ENCODE measurements around the gene SLC2A14. TPM values are rescaled to one million over a fixed set of nuclear protein-coding genes. Genes with fewer than 3 reads are reported as not detected.
"Not testable (repeated sequence)": the region's sequence is repeated elsewhere in the genome, so short reads cannot be mapped to it uniquely, and the experiment has no call there.

The SLC2A14 gene
- not detected for total RNA-seq

GRCh38 chr12:7872566-7873319, at the start of gene SLC2A14:
Gene SLC2A14 (minus strand): TSS chr12:7872915. CDS start chr12:7869880, 3,035 bp downstream.
- H3K4me3 ChIP-seq, result peak within 1 kb of the TSS; percentile 15
- H3K27me3 ChIP-seq (replicated peaks; ENCODE audit: insufficient read depth), result peaks cover 5% of the 10 kb centered on the region
- H3K4me1 ChIP-seq (ENCODE audit: control insufficient read depth in 1 of 2, low read depth in 2 of 2), result no peaks in the 10 kb centered on the region
- no peak for TF ChIP-seq CTCF (IDR thresholded peaks at IDR 0.05)
- no peaks in the 10 kb centered on the region for H3K36me3 ChIP-seq
- H3K27ac ChIP-seq, result no peak within 1 kb of the TSS
- ATAC-seq (ENCODE audit: insufficient number of reproducible peaks, low FRiP score, low read depth), result no peak
- H3K9me3 ChIP-seq, result no peaks in the 10 kb centered on the region
- DNase-seq (ENCODE audit: low spot score), result no peak

DNA sequence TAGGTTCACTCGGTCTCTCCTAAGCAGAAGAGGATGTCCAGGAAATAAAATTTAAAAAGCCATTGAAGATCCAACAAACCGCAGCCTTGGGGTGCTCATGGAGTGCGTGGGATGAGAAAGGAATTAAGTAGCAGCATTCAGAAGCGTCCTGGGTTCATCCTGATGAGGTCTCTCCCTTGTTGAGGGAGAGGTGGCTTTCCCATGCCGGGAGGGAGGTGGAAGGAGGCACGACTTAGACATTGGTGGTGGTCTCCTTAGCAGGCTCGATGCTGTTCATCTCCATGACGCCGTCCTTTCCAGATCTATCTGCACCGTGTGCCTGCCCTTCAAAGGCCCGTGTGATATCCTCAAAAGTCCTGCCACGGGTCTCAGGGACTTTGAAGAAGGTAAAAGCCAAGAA, 48.5 kb upstream of the SLC2A14 start:
- H3K27ac ChIP-seq; H3K4me1 ChIP-seq (ENCODE audit: control insufficient read depth in 1 of 2, low read depth in 2 of 2); ATAC-seq (ENCODE audit: insufficient number of reproducible peaks, low FRiP score, low read depth); H3K9me3 ChIP-seq; H3K27me3 ChIP-seq (replicated peaks; ENCODE audit: insufficient read depth); DNase-seq (ENCODE audit: low spot score); H3K4me3 ChIP-seq: not testable (repeated sequence)
- H3K36me3 ChIP-seq, result peaks cover 22% of the 10 kb centered on the region

GRCh38 chr12:7918268-7918590, 45.5 kb upstream of the SLC2A14 start:
- H3K4me1 ChIP-seq (ENCODE audit: control insufficient read depth in 1 of 2, low read depth in 2 of 2); H3K9me3 ChIP-seq; H3K4me3 ChIP-seq; DNase-seq (ENCODE audit: low spot score); ATAC-seq (ENCODE audit: insufficient number of reproducible peaks, low FRiP score, low read depth); H3K27ac ChIP-seq; H3K27me3 ChIP-seq (replicated peaks; ENCODE audit: insufficient read depth): not testable (repeated sequence)
- peaks cover 14% of the 10 kb centered on the region for H3K36me3 ChIP-seq

DNA sequence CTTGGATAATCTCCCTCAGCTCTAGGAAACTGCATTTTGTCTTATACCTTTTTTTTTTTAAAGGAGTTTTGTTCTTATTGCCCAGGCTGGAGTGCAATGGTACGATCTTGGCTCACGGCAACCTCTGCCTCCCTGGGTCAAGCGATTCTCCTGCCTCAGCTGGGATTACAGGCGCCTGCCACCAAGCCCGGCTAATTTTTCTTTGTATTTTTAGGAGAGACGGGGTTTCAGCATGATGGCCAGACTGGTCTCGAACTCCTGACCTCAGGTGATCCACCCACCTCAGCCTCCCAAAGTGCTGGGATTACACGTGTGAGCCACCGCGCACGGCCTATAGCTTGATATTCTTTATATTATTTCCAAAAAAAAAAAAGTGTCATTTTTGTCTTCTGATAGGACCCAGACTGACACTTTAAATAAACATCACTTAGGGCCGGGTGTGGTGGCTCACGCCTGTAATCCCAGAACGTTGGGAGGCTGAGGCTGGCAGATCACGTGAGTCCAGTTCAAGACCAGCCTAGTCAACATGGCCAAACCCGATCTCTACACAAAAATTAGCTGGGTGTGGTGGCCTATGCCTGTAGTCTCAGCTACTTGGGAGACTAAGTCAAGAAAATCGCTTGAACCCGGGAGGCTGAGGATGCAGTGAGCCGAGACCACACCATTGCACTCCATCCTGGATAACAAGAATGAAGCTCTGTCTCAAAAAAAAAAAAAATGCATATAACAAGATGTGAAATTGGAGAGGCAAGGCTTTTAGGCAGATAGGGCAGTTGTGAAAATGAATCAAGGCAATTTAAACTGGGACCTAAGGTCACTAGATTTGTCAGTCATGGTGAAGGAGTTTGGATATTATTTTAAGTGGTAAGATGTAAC, 44.9 kb upstream of the SLC2A14 start:
- no peak for ATAC-seq (ENCODE audit: insufficient number of reproducible peaks, low FRiP score, low read depth)

GRCh38 chr12:7916936-7917335, 44.2 kb upstream of the SLC2A14 start:
- ATAC-seq (ENCODE audit: insufficient number of reproducible peaks, low FRiP score, low read depth), result no peak
- Histone ChIP-seq H3K9me3 (no peaks in the 10 kb centered on the region), H3K27me3 (replicated peaks; ENCODE audit: insufficient read depth) (no peaks in the 10 kb centered on the region), H3K4me3 (no peak overlapping the region), H3K36me3 (peaks cover 4% of the 10 kb centered on the region), H3K27ac (no peak overlapping the region), H3K4me1 (ENCODE audit: control insufficient read depth in 1 of 2, low read depth in 2 of 2) (no peaks in the 10 kb centered on the region)
- no peak for DNase-seq (ENCODE audit: low spot score)
- TF ChIP-seq CTCF (IDR thresholded peaks at IDR 0.05), result no peak

More for the DNA sequence above, 44.9 kb upstream of the SLC2A14 start:
- Histone ChIP-seq H3K4me1 (ENCODE audit: control insufficient read depth in 1 of 2, low read depth in 2 of 2) (no peaks in the 10 kb centered on the region), H3K36me3 (peaks cover 8% of the 10 kb centered on the region), H3K27me3 (replicated peaks; ENCODE audit: insufficient read depth) (no peaks in the 10 kb centered on the region), H3K9me3 (no peaks in the 10 kb centered on the region), H3K4me3 (no peak overlapping the region), H3K27ac (no peak overlapping the region)
- TF ChIP-seq CTCF (IDR thresholded peaks at IDR 0.05), result no peak
- no peak for DNase-seq (ENCODE audit: low spot score)

DNA sequence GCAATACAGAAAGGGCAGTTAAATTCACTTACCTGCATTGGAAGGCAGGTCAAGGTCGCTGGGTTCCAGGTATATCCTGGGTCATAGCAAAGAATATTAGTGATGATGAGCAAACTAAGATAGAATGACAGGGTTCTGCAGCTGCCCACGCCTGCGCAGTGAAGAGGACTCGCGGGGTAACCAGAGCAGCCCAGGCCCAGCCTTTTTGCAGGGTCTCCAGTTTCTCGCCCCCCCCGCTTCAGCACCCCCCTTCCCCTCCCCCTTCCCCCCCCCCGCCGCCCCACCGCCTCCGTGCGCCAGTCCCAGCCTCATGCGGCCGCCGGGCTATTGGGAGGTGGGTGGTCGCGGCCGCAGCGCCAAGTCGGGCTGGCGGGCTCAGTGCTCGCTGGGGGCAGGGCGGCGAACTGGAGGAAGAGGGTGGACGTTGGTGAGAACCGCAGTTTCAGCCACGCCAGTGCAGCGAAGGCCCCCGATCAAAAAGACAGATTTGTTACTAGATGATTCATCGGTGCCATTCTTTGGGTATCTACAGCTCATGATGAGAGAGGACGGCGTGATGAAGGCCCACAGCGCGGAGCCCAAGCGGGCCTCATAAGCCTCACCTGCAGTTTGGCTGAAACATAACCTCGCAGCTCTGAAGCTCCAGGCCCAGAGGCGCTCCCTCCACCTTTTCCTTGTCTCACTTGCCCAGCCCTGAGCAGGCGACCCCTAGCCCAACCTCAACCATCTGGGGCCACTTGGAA, 43.1 kb upstream of the SLC2A14 start:
- Histone ChIP-seq H3K9me3 (no peaks in the 10 kb centered on the region), H3K27me3 (replicated peaks; ENCODE audit: insufficient read depth) (no peaks in the 10 kb centered on the region), H3K27ac (no peak overlapping the region), H3K36me3 (peaks cover 2% of the 10 kb centered on the region), H3K4me3 (no peak overlapping the region), H3K4me1 (ENCODE audit: control insufficient read depth in 1 of 2, low read depth in 2 of 2) (no peaks in the 10 kb centered on the region)
- DNase-seq (ENCODE audit: low spot score), result no peak
- TF ChIP-seq CTCF (IDR thresholded peaks at IDR 0.05), result no peak
- ATAC-seq (ENCODE audit: insufficient number of reproducible peaks, low FRiP score, low read depth), result no peak

- not testable (repeated sequence) for H3K4me3 ChIP-seq; DNase-seq (ENCODE audit: low spot score); H3K4me1 ChIP-seq (ENCODE audit: control insufficient read depth in 1 of 2, low read depth in 2 of 2); H3K36me3 ChIP-seq; ATAC-seq (ENCODE audit: insufficient number of reproducible peaks, low FRiP score, low read depth); H3K9me3 ChIP-seq; H3K27me3 ChIP-seq (replicated peaks; ENCODE audit: insufficient read depth); H3K27ac ChIP-seq
Observed at GRCh38 chr12:7910106-7910505, 37.4 kb upstream of the SLC2A14 start.

Data from thoracic aorta (tissue), 2 donors.